ENCODE results near the gene C1orf116. TPM values are rescaled to one million over a fixed set of nuclear protein-coding genes. Genes with fewer than 3 reads are reported as not detected.

The C1orf116 gene
- total RNA-seq, 1 experiment from 2014 or later: 0.09 TPM

DNA sequence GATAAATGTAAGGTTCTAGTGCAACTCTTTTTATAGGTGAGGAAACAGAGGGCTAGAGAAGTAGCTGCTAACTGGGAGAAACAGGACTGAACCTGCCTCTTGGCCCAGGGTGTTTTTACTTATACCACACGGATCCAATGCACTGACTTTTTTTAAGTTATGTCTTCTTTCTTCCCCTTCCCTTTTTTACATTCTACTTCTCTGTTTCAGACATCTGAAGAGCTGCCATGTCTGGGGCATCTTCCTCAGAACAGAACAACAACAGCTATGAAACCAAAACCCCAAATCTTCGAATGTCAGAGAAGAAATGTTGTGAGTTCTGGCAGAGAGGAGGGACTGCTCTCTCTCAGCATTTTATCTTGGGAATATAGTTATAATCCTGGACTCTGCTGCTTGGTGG lies 21.9 kb upstream of the C1orf116 start:
- H3K27ac ChIP-seq (ENCODE audit: low read depth, low read length, poor library complexity, severe bottlenecking): no peak overlapping the region
- intact Hi-C loops (cut with micrococcal nuclease; ENCODE audit: unreplicated experiment): no loop called here
- H3K9me3 ChIP-seq (ENCODE audit: low read depth, low read length, poor library complexity, severe bottlenecking): no peaks in the 10 kb centered on the region
- BruUV-seq (replicated peaks): no TSS peak
- no peak overlapping the region for H3K4me3 ChIP-seq (ENCODE audit: low read depth, low read length, poor library complexity, severe bottlenecking)
- TF ChIP-seq, protein P1, sequence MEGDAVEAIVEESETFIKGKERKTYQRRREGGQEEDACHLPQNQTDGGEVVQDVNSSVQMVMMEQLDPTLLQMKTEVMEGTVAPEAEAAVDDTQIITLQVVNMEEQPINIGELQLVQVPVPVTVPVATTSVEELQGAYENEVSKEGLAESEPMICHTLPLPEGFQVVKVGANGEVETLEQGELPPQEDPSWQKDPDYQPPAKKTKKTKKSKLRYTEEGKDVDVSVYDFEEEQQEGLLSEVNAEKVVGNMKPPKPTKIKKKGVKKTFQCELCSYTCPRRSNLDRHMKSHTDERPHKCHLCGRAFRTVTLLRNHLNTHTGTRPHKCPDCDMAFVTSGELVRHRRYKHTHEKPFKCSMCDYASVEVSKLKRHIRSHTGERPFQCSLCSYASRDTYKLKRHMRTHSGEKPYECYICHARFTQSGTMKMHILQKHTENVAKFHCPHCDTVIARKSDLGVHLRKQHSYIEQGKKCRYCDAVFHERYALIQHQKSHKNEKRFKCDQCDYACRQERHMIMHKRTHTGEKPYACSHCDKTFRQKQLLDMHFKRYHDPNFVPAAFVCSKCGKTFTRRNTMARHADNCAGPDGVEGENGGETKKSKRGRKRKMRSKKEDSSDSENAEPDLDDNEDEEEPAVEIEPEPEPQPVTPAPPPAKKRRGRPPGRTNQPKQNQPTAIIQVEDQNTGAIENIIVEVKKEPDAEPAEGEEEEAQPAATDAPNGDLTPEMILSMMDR (conservative IDR thresholded peaks at IDR 0.05; ENCODE audit: low read depth, low read length): no peak
- no peak for TF ChIP-seq EZH2 (IDR thresholded peaks at IDR 0.05; ENCODE audit: borderline replicate concordance, low read depth, low read length, poor library complexity, severe bottlenecking)
- CTCF ChIA-PET: no interaction called here
- POLR2A ChIA-PET (ENCODE audit: low non-redundant PET): no interaction called here
- H3K27me3 ChIP-seq (replicated peaks; ENCODE audit: insufficient read depth, low read depth, low read length, poor library complexity): no peaks in the 10 kb centered on the region
- H3K36me3 ChIP-seq (ENCODE audit: insufficient read depth, low read length, poor library complexity, severe bottlenecking): peaks cover under 1% of the 10 kb centered on the region
- H3K4me1 ChIP-seq (ENCODE audit: insufficient read depth, low read length, poor library complexity, severe bottlenecking): peaks cover 17% of the 10 kb centered on the region
- DNase-seq (ENCODE audit: low spot score): no peak

DNA sequence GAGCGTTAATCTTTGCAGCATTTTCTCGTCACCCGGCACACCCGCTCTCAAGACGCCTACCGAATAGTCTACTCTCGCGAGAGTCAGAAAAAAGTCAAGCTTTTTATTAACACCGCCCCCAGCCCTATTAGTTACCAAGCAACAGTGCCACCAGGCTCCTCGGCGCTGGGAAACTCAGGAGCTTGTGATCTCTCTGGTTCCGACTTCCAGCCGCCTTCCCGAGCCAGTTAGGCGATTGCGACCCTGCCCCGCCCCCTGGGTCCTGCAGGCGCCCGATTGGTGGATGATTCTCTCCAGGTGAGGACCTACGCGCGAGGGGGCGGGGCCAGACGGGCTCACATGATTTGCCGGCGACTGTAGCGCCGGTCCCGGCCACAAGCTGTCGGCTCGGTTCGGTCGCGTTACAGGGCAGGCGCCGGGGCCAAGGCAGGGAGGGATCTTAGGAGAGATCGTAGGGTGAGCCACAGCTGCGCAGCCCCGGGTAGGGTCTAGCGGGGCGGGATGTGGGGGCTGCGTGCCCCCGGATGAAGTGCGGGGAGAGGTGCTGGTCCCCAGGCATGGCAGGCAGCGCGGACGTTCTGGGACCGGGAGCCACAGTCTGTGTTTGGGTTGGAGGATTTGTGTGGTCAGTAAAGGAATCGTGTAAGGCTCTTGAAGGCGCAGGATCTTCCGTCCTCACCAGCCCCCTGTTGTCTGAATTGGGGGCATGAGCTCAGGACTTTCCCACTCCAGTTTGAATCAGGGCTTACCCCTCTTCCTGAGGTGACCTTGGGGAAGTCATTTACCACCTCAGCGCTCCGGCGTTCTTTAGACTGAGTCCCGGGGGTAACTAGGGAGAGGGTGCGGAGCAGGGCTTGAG lies 20.6 kb upstream of the C1orf116 start, which contains the start of gene PFKFB2:
Gene PFKFB2 (plus strand): TSS at position 365 of the 859 bp plus-strand sequence. CDS start 1,443 bp downstream, outside the sequence.
- H3K27ac ChIP-seq (ENCODE audit: low read depth, low read length, poor library complexity, severe bottlenecking): peak within 1 kb of the TSS; percentile 37
- no peaks in the 10 kb centered on the region for H3K9me3 ChIP-seq (ENCODE audit: low read depth, low read length, poor library complexity, severe bottlenecking)
- TF ChIP-seq, protein P1 (conservative IDR thresholded peaks at IDR 0.05; ENCODE audit: low read depth, low read length): no peak
- no peak for TF ChIP-seq EZH2 (IDR thresholded peaks at IDR 0.05; ENCODE audit: borderline replicate concordance, low read depth, low read length, poor library complexity, severe bottlenecking)
- H3K4me1 ChIP-seq (ENCODE audit: insufficient read depth, low read length, poor library complexity, severe bottlenecking): peaks cover 18% of the 10 kb centered on the region
- peak; percentile 97 for DNase-seq (ENCODE audit: low spot score)
- peaks cover 12% of the 10 kb centered on the region for H3K36me3 ChIP-seq (ENCODE audit: insufficient read depth, low read length, poor library complexity, severe bottlenecking)
- H3K4me3 ChIP-seq (ENCODE audit: low read depth, low read length, poor library complexity, severe bottlenecking): peak within 1 kb of the TSS; percentile 61
- intact Hi-C loops (cut with micrococcal nuclease; ENCODE audit: unreplicated experiment): no loop called here
- TSS peak; percentile 39 for BruUV-seq (replicated peaks)
- POLR2A ChIA-PET (ENCODE audit: low non-redundant PET): no interaction called here
- CTCF ChIA-PET: interaction anchor here (0.6 kb wide), 1 partner anchor 23 kb away, joined by 4 read pairs; no protein-coding TSS in a partner anchor
- H3K27me3 ChIP-seq (replicated peaks; ENCODE audit: insufficient read depth, low read depth, low read length, poor library complexity): no peaks in the 10 kb centered on the region

DNA sequence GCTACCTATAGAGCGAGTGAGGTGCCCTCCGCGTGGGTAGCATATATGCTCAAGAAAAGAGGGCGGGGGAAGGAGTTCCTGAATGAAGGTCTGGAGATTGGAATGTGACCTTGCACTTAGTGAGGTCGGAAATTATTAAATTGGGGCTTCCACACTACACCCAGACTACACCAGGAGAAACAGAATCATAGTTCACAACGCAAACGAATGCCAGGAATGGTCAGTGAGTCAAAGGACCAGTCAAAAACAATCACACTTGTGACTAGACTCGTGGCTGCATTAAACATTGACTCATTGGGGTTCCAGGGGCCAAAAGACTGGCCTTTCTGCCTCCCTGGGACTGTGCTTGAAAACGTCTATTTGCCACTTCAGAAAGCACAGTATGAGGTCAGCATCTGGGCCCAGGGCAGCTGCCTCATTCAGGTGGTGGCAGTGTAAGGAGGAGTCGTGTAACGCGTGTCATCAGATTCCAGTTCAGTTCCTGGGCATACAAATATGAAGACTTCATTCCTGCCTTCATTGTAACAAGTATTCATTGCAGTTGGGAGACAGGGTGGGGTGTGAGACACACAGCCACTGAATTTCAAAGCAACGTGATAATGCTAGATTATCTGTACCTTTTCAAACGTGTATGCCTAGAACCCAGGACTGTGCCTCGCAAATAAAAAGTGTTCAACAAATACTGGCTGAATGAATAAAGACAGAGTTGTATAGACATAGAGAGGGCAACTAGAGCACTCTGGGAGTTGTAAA lies 18.8 kb upstream of the C1orf116 start, which contains the start of gene YOD1:
Gene YOD1 (minus strand): TSS at position 18 of the 753 bp plus-strand sequence. CDS start 178 bp downstream, outside the sequence.
- BruUV-seq (replicated peaks): no TSS peak
- Histone ChIP-seq H3K27ac (ENCODE audit: low read depth, low read length, poor library complexity, severe bottlenecking) (peak within 1 kb of the TSS; percentile 79), H3K4me3 (ENCODE audit: low read depth, low read length, poor library complexity, severe bottlenecking) (peak within 1 kb of the TSS; percentile 82), H3K27me3 (replicated peaks; ENCODE audit: insufficient read depth, low read depth, low read length, poor library complexity) (no peaks in the 10 kb centered on the region), H3K4me1 (ENCODE audit: insufficient read depth, low read length, poor library complexity, severe bottlenecking) (peaks cover 18% of the 10 kb centered on the region), H3K9me3 (ENCODE audit: low read depth, low read length, poor library complexity, severe bottlenecking) (no peaks in the 10 kb centered on the region), H3K36me3 (ENCODE audit: insufficient read depth, low read length, poor library complexity, severe bottlenecking) (peaks cover 27% of the 10 kb centered on the region)
- no peak for DNase-seq (ENCODE audit: low spot score)
- no peak for TF ChIP-seq EZH2 (IDR thresholded peaks at IDR 0.05; ENCODE audit: borderline replicate concordance, low read depth, low read length, poor library complexity, severe bottlenecking)
- TF ChIP-seq, protein P1 (conservative IDR thresholded peaks at IDR 0.05; ENCODE audit: low read depth, low read length): no peak
- intact Hi-C loops (cut with micrococcal nuclease; ENCODE audit: unreplicated experiment): no loop called here
- POLR2A ChIA-PET (ENCODE audit: low non-redundant PET): no interaction called here
- CTCF ChIA-PET: no interaction called here

Data from A673 (cell line).